Breast epithelium (tissue), 4 donors: ENCODE measurements around the gene FNDC3B. TPM values are rescaled to one million over a fixed set of nuclear protein-coding genes. Genes with fewer than 3 reads are reported as not detected.

Source experiments
- DNase-seq, 2 donors: peaks; one replicate each; pipeline ENCODE4 v3.0.0-alpha.2; 2019; ENCODE audit warnings: low spot score in 2 of 2
- H3K27ac ChIP-seq, 2 donors: fragments of 200-600 bp; sonication (generic) in 1 of 2; one replicate each; pipeline ENCODE4 v1.5.1; 2016 to 2019; ENCODE audit warnings: mild to moderate bottlenecking in 1 of 2
- H3K27me3 ChIP-seq, 2 donors: fragments of 200-600 bp; sonication (generic) in 1 of 2; one replicate each; pipeline versions ENCODE4 v1.5.1 to v1.6.0; 2017 to 2019; ENCODE audit warnings: control low read depth in 1 of 2, mild to moderate bottlenecking in 1 of 2
- H3K36me3 ChIP-seq: fragments of 200-600 bp; one replicate; pipeline ENCODE4 v1.5.1; 2019
- H3K4me1 ChIP-seq, 2 donors: fragments of 200-600 bp; sonication (generic); one replicate each; pipeline ENCODE4 v1.5.1; 2016 to 2019; ENCODE audit warnings: control low read depth in 1 of 2
- H3K4me3 ChIP-seq, 3 donors: fragments of 200-600 bp; sonication (generic); 1 replicate in 2 of 3; 2 replicates in 1 of 3; pipeline ENCODE4 v1.5.1; 2016 to 2019; ENCODE audit warnings: mild to moderate bottlenecking in 3 of 3, moderate library complexity in 2 of 3
- H3K9me3 ChIP-seq, 2 donors: fragments of 200-600 bp; sonication (generic) in 1 of 2; one replicate each; pipeline ENCODE4 v1.5.1; 2016 to 2019; ENCODE audit warnings: control low read depth in 1 of 2
- POLR2A ChIP-seq: fragments of 450-650 bp; IDR thresholded peaks from one replicate; pipeline ENCODE4 v1.6.1; 2016; ENCODE audit warnings: antibody characterized with exemption, mild to moderate bottlenecking, moderate library complexity
- POLR2AphosphoS5 ChIP-seq, 3 donors: sonication (generic); formaldehyde crosslinking; IDR thresholded peaks; one replicate each; pipeline ENCODE4 v1.6.1; 2017; ENCODE audit warnings: antibody characterized with exemption in 3 of 3
- intact Hi-C: fragments of 100-400 bp; cut with DNase I; formaldehyde crosslinking; loops from one replicate; pipeline ENCODE4 v1.15.1; 2023; ENCODE audit warnings: low total_unique reads
- total RNA-seq, 3 donors: library from RNA; depleted of rRNA; stranded (reverse); fragments of >200 nt; gene quantifications; one replicate each; pipeline ENCODE4 v1.1.0, GENCODE V29; 2016
- TF ChIP-seq, protein P1 (sequence below), 3 donors: fragments of 450-650 bp; IDR thresholded peaks; one replicate each; pipeline ENCODE4 v1.5.1; 2016 to 2017; ENCODE audit warnings: antibody characterized with exemption in 3 of 3, mild to moderate bottlenecking in 3 of 3, moderate library complexity in 3 of 3

The FNDC3B gene
- total RNA-seq, 3 donors from 2014 or later: 131 to 172 (median 149) TPM

DNA sequence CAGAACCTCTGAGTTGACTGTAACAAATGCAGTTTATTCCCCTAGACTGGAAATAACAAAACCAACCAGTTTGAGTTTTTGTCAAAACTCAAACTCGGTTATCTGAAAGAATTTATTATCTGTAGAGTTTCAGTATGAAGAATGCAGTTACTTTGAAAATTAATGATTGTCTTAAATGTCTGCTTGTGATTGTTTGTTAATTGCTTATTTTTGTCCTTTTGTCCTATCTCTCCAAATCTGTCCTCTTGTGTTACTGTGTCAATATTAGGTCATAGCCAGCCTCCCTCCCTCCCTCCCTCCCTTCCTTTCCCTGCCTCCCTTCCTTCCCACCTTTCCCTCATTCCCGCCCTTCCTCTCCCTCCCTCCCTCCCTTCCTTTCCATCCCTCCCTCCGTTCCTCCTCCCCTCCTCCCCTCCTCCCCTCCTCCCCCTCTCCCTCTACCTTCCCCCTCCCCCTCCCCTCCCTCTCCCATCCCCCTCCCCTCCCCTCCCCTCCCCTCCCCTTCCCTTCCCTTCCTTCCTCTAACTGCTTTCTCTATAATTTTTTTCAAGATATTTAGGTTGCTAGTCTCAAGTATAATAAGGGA, 153.5 kb downstream of the FNDC3B start:
- Histone ChIP-seq H3K9me3 (no peaks in the 10 kb centered on the region), H3K27ac (no peak overlapping the region), H3K4me3 (no peak overlapping the region), H3K27me3 (no peaks in the 10 kb centered on the region), H3K36me3 (no peaks in the 10 kb centered on the region), H3K4me1 (no peaks in the 10 kb centered on the region)
- intact Hi-C loops: no loop called here
- DNase-seq: no peak
- TF ChIP-seq, protein P1, sequence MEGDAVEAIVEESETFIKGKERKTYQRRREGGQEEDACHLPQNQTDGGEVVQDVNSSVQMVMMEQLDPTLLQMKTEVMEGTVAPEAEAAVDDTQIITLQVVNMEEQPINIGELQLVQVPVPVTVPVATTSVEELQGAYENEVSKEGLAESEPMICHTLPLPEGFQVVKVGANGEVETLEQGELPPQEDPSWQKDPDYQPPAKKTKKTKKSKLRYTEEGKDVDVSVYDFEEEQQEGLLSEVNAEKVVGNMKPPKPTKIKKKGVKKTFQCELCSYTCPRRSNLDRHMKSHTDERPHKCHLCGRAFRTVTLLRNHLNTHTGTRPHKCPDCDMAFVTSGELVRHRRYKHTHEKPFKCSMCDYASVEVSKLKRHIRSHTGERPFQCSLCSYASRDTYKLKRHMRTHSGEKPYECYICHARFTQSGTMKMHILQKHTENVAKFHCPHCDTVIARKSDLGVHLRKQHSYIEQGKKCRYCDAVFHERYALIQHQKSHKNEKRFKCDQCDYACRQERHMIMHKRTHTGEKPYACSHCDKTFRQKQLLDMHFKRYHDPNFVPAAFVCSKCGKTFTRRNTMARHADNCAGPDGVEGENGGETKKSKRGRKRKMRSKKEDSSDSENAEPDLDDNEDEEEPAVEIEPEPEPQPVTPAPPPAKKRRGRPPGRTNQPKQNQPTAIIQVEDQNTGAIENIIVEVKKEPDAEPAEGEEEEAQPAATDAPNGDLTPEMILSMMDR (IDR thresholded peaks at IDR 0.05): no peak

- TF ChIP-seq, protein P1 (IDR thresholded peaks at IDR 0.05): no peak
- TF ChIP-seq POLR2AphosphoS5 (IDR thresholded peaks at IDR 0.05) (no peak), POLR2A (no peak)
- DNase-seq: no peak
- H3K27me3 ChIP-seq: no peaks in the 10 kb centered on the region
Measured at GRCh38 chr3:172193436-172193835, 154.1 kb downstream of the FNDC3B start.

GRCh38 chr3:172194702-172195406, 155.5 kb downstream of the FNDC3B start:
- intact Hi-C loops: no loop called here

More at GRCh38 chr3:172193436-172193835, 154.1 kb downstream of the FNDC3B start:
- intact Hi-C loops: no loop called here
- no peak overlapping the region for H3K27ac ChIP-seq
- no peaks in the 10 kb centered on the region for H3K4me1 ChIP-seq
- H3K9me3 ChIP-seq: no peaks in the 10 kb centered on the region
- H3K4me3 ChIP-seq: no peak overlapping the region
- no peaks in the 10 kb centered on the region for H3K36me3 ChIP-seq

GRCh38 chr3:172195407-172195754, 156.0 kb downstream of the FNDC3B start:
- Histone ChIP-seq H3K27me3 (no peaks in the 10 kb centered on the region), H3K4me1 (no peaks in the 10 kb centered on the region), H3K36me3 (no peaks in the 10 kb centered on the region), H3K4me3 (no peak overlapping the region), H3K9me3 (no peaks in the 10 kb centered on the region), H3K27ac (peak overlapping the region in 1 of 2 donors; percentile 9)
- TF ChIP-seq, protein P1 (IDR thresholded peaks at IDR 0.05): no peak
- TF ChIP-seq POLR2A (no peak), POLR2AphosphoS5 (IDR thresholded peaks at IDR 0.05) (no peak)
- no peak for DNase-seq
- intact Hi-C loops: no loop called here

More at GRCh38 chr3:172194702-172195406, 155.5 kb downstream of the FNDC3B start:
- TF ChIP-seq POLR2AphosphoS5 (IDR thresholded peaks at IDR 0.05) (no peak), POLR2A (no peak)
- TF ChIP-seq, protein P1 (IDR thresholded peaks at IDR 0.05): no peak
- Histone ChIP-seq H3K4me1 (no peaks in the 10 kb centered on the region), H3K36me3 (no peaks in the 10 kb centered on the region), H3K27me3 (no peaks in the 10 kb centered on the region), H3K9me3 (no peaks in the 10 kb centered on the region), H3K4me3 (no peak overlapping the region), H3K27ac (peak overlapping the region in 1 of 2 donors; percentile 9)
- no peak for DNase-seq

- TF ChIP-seq POLR2A (no peak), POLR2AphosphoS5 (IDR thresholded peaks at IDR 0.05) (no peak)
- TF ChIP-seq, protein P1 (IDR thresholded peaks at IDR 0.05): no peak
- intact Hi-C loops: no loop called here
- H3K9me3 ChIP-seq: no peaks in the 10 kb centered on the region
- no peaks in the 10 kb centered on the region for H3K27me3 ChIP-seq
- H3K27ac ChIP-seq: no peak overlapping the region
- H3K36me3 ChIP-seq: no peaks in the 10 kb centered on the region
- H3K4me1 ChIP-seq: no peaks in the 10 kb centered on the region
- no peak overlapping the region for H3K4me3 ChIP-seq
- DNase-seq: no peak
Measured at GRCh38 chr3:172197344-172197743, 158.0 kb downstream of the FNDC3B start.
